Activated naive CD4-positive, alpha-beta T cell treated with anti-CD3 and anti-CD28 coated beads, Interleukin-2, amount 10 ng/mL, durations not matched to agents 7 days and 5 days (primary cell): ENCODE results near the gene KLHL35.

Experiments
- CTCF ChIA-PET: fragments of 350-600 bp; sonication (Branson Sonifier 250); formaldehyde crosslinking; loops from one replicate; lab custom pipeline; 2021; ENCODE audit warnings: antibody characterized with exemption; lab: Charles Lee
- DNase-seq: peaks from one replicate; pipeline ENCODE4 v3.0.0-alpha.2; 2020
- H3K27ac Mint-ChIP-seq: one replicate; pipeline ENCODE4 v1.8.0; 2021; ENCODE audit warnings: mild to moderate bottlenecking, moderate library complexity, mixed read lengths
- H3K27me3 Mint-ChIP-seq: one replicate; pipeline ENCODE4 v1.8.0; 2021; ENCODE audit warnings: mild to moderate bottlenecking, mixed read lengths
- H3K36me3 Mint-ChIP-seq: one replicate; pipeline ENCODE4 v1.8.0; 2021; ENCODE audit warnings: mixed read lengths
- H3K4me1 Mint-ChIP-seq: one replicate; pipeline ENCODE4 v1.8.0; 2021; ENCODE audit warnings: mixed read lengths
- H3K4me3 Mint-ChIP-seq: one replicate; pipeline ENCODE4 v1.8.0; 2021; ENCODE audit warnings: mild to moderate bottlenecking, moderate library complexity, mixed read lengths
- H3K9me3 Mint-ChIP-seq: one replicate; pipeline ENCODE4 v1.8.0; 2021; ENCODE audit warnings: mixed read lengths

The KLHL35 gene

DNA sequence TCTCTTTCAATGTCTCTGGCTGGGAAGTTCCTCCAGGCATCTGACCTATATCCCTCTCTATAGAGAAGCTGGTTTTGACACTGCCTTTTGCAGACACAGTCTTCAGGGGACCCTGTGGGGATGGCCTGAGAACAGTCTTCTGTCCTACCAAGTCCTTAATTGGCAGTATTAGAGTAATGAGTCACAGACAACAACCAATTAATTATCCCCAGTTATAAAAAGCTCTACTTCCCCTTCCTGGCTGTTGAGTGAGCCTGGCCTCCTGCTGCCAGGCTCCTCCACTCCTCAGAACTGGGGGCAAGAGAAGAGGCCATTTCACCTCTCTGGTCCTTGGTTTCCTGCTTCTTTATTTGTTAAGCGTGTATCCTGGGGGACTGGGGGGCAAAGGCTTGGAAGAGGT lies 41.2 kb upstream of the KLHL35 start:
- Mint-ChIP-seq H3K9me3 (no peaks in the 10 kb centered on the region), H3K4me1 (peaks cover 22% of the 10 kb centered on the region), H3K36me3 (peaks cover 2% of the 10 kb centered on the region), H3K27ac (no peak overlapping the region), H3K4me3 (no peak overlapping the region), H3K27me3 (peaks cover 5% of the 10 kb centered on the region)
- CTCF ChIA-PET, result no interaction called here
- no peak for DNase-seq

- H3K36me3 Mint-ChIP-seq, result peaks cover 2% of the 10 kb centered on the region
- CTCF ChIA-PET, result no interaction called here
- H3K27ac Mint-ChIP-seq, result no peak overlapping the region
- peaks cover 8% of the 10 kb centered on the region for H3K27me3 Mint-ChIP-seq
- no peak overlapping the region for H3K4me3 Mint-ChIP-seq
- H3K9me3 Mint-ChIP-seq, result no peaks in the 10 kb centered on the region
- H3K4me1 Mint-ChIP-seq, result peaks cover 22% of the 10 kb centered on the region
- DNase-seq, result no peak
These were observed 40.7 kb upstream of the KLHL35 start for GRCh38 chr11:75473684-75474083.

GRCh38 chr11:75472081-75472732 lies 39.2 kb upstream of the KLHL35 start:
- H3K27ac Mint-ChIP-seq, result no peak overlapping the region
- H3K27me3 Mint-ChIP-seq, result peaks cover 12% of the 10 kb centered on the region
- H3K4me1 Mint-ChIP-seq, result peaks cover 21% of the 10 kb centered on the region
- H3K9me3 Mint-ChIP-seq, result no peaks in the 10 kb centered on the region
- DNase-seq, result no peak
- no peak overlapping the region for H3K4me3 Mint-ChIP-seq
- peaks cover 2% of the 10 kb centered on the region for H3K36me3 Mint-ChIP-seq
- CTCF ChIA-PET, result interaction anchor here (0.8 to 1.1 kb wide), 2 partner anchors 21 to 331 kb away, joined by 3 to 4 read pairs; no protein-coding TSS in a partner anchor

DNA sequence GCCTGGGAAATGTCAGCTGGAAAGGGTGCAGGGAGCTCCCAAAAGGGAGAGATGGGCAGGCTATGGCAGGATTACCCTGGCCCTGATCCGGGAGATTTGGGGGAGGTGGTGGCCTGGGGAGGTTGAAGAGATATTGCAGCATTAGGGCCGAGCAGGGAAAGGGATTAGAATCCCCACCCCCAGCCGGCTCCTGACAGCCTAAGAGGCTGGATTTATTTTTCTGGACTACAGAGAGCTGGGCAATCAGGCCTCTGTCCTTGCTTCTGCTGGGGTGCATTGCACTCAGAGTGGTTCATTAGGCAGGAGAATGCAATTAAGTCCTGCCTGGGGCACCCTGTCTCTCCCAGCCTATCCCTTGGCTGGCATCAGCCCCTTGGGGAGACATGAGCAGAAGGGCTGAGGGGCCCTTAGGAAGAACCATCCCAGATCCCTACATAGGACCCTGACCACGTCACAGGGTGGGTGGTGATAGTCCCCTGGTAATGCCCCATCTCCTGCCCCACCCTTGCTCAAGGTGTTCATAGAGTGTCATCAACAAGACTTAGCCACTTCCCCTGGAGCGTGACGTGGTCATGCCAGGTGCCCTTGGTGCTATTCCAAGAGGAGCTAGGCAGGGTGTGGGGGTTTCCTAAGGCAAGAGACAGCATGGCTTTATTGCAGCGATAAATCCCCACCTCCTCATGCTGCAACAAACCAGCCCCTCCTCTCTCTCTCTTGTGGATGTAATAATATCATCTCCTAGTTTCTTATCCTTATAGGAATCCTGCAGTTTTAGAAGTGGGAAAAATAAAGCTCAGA lies 38.4 kb upstream of the KLHL35 start:
- H3K36me3 Mint-ChIP-seq, result peaks cover 2% of the 10 kb centered on the region
- CTCF ChIA-PET, result interaction anchor here (0.8 to 1.0 kb wide), 2 partner anchors 13 to 332 kb away, joined by 3 read pairs; no protein-coding TSS in a partner anchor
- no peak overlapping the region for H3K27ac Mint-ChIP-seq
- no peak overlapping the region for H3K4me3 Mint-ChIP-seq
- H3K9me3 Mint-ChIP-seq, result no peaks in the 10 kb centered on the region
- peaks cover 12% of the 10 kb centered on the region for H3K27me3 Mint-ChIP-seq
- H3K4me1 Mint-ChIP-seq, result peaks cover 19% of the 10 kb centered on the region
- DNase-seq, result no peak

DNA sequence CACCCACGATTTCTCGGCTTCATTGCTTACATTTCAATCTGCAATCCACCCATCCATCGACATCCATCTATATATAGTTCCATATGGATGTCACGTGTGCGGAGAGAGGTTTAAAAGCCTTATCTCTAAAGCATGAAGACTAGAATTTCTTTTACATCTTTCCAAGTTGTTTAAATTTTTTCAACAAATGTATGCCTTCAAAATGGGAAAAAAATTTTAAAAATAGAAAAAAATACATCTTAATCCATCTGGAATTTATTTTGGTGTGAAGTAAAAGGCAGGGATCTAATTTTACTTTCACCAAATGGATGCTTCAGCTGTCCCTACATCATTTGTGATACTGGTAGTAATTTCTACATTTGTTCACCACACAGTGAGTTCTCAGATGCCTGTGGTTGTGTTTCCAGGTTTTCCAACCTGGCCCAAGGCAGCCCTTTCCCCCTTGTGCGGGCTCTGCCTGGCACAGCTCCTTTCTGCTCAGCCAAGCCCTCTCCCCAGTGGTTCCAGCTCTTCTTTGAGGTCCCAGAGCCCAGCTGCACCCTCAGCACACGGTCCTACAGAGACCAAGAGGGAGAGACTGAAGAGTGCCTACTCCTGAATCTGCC lies 37.6 kb upstream of the KLHL35 start:
- Mint-ChIP-seq H3K4me3 (no peak overlapping the region), H3K27ac (no peak overlapping the region), H3K9me3 (no peaks in the 10 kb centered on the region), H3K27me3 (peaks cover 12% of the 10 kb centered on the region), H3K4me1 (peaks cover 12% of the 10 kb centered on the region), H3K36me3 (peaks cover 2% of the 10 kb centered on the region)
- CTCF ChIA-PET, result interaction anchor here (1.0 kb wide), 1 partner anchor 14 kb away, joined by 3 read pairs; no protein-coding TSS in a partner anchor
- no peak for DNase-seq

DNA sequence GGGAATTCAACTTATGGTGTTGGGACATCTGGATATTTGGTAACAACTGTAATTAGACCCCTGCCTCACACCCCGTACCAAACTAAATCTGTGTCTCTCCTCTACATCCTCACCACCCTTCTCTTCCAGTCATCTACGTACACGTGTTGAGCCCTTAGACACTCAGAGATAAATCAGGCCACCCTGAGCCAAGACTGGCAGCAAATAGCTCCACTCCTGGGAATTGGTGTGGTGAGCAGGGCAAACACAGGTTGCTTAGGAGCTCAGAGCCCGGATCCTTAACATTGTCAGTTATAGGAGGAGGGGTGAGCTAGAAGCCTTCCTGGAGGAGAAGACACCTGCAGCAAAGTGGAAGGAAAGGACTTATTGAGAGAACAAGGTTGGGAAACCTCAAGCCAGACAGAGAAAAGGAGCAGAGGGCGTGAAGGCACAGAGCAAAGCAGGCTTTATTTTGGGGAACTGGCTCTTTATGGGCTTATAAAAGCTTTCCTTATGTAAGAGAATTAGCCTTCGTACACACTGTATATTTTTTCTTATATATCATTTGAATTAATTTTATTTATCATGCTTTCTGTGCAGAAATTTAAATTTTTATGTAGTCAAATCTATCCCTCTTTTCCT lies 36.9 kb upstream of the KLHL35 start:
- no peak for DNase-seq
- Mint-ChIP-seq H3K9me3 (no peaks in the 10 kb centered on the region), H3K4me1 (peaks cover 6% of the 10 kb centered on the region), H3K27ac (no peak overlapping the region), H3K27me3 (peaks cover 12% of the 10 kb centered on the region), H3K4me3 (no peak overlapping the region), H3K36me3 (peaks cover 2% of the 10 kb centered on the region)
- CTCF ChIA-PET, result interaction anchor here (1.1 kb wide), 1 partner anchor 24 kb away, joined by 4 read pairs; no protein-coding TSS in a partner anchor

GRCh38 chr11:75468534-75469340 lies 35.7 kb upstream of the KLHL35 start:
- H3K9me3 Mint-ChIP-seq, result no peaks in the 10 kb centered on the region
- CTCF ChIA-PET, result interaction anchor here (0.9 to 1.9 kb wide), 4 partner anchors 18 to 80 kb away, joined by 3 to 7 read pairs (median 4); no protein-coding TSS in a partner anchor
- H3K4me3 Mint-ChIP-seq, result no peak overlapping the region
- peaks cover 12% of the 10 kb centered on the region for H3K27me3 Mint-ChIP-seq
- DNase-seq, result no peak
- H3K4me1 Mint-ChIP-seq, result no peaks in the 10 kb centered on the region
- H3K36me3 Mint-ChIP-seq, result no peaks in the 10 kb centered on the region
- H3K27ac Mint-ChIP-seq, result peak overlapping the region; percentile 39

DNA sequence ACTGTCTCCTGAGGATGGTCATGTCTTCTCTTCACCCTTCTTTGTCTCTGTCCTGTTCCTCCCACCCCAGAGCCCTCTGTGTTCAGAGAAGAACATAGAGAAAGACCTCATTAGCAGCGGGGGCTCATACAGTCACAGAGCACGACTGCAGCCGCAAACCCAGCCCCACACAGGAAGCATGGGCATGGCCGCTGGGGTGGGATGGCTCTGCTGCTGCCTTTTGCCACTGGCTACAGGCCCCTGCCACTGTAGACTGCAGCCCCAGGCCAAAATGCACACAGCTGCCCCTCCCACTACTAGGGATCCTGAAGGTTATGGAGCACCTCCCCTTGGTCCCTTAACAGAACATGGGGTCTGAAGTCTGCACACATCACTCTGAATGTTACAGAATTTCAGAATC lies 34.9 kb upstream of the KLHL35 start:
- no peaks in the 10 kb centered on the region for H3K36me3 Mint-ChIP-seq
- peaks cover 12% of the 10 kb centered on the region for H3K27me3 Mint-ChIP-seq
- no peaks in the 10 kb centered on the region for H3K9me3 Mint-ChIP-seq
- no peak for DNase-seq
- CTCF ChIA-PET, result interaction anchor here (0.9 to 1.9 kb wide), 2 partner anchors 65 to 79 kb away, joined by 3 to 7 read pairs; no protein-coding TSS in a partner anchor
- H3K27ac Mint-ChIP-seq, result no peak overlapping the region
- no peaks in the 10 kb centered on the region for H3K4me1 Mint-ChIP-seq
- no peak overlapping the region for H3K4me3 Mint-ChIP-seq

GRCh38 chr11:75467311-75467710 lies 34.3 kb upstream of the KLHL35 start:
- H3K36me3 Mint-ChIP-seq, result no peaks in the 10 kb centered on the region
- H3K4me3 Mint-ChIP-seq, result no peak overlapping the region
- peaks cover 12% of the 10 kb centered on the region for H3K27me3 Mint-ChIP-seq
- no peaks in the 10 kb centered on the region for H3K9me3 Mint-ChIP-seq
- CTCF ChIA-PET, result interaction anchor here (1.3 to 1.5 kb wide), 2 partner anchors 15 to 16 kb away, joined by 3 read pairs; no protein-coding TSS in a partner anchor
- H3K27ac Mint-ChIP-seq, result no peak overlapping the region
- no peaks in the 10 kb centered on the region for H3K4me1 Mint-ChIP-seq
- DNase-seq, result no peak

- CTCF ChIA-PET, result interaction anchor here (1.3 to 1.5 kb wide), 2 partner anchors 14 to 15 kb away, joined by 3 read pairs; no protein-coding TSS in a partner anchor
- Mint-ChIP-seq H3K27ac (no peak overlapping the region), H3K27me3 (peaks cover 9% of the 10 kb centered on the region), H3K4me1 (no peaks in the 10 kb centered on the region), H3K4me3 (no peak overlapping the region), H3K36me3 (no peaks in the 10 kb centered on the region), H3K9me3 (no peaks in the 10 kb centered on the region)
- DNase-seq, result no peak
These were observed 32.9 kb upstream of the KLHL35 start for GRCh38 chr11:75465701-75466531.

- Mint-ChIP-seq H3K9me3 (no peaks in the 10 kb centered on the region), H3K27me3 (peaks cover 4% of the 10 kb centered on the region), H3K27ac (no peak overlapping the region), H3K4me1 (no peaks in the 10 kb centered on the region), H3K4me3 (no peak overlapping the region), H3K36me3 (no peaks in the 10 kb centered on the region)
- DNase-seq, result no peak
- CTCF ChIA-PET, result no interaction called here
These were observed 30.2 kb upstream of the KLHL35 start for GRCh38 chr11:75463106-75463774.

DNA sequence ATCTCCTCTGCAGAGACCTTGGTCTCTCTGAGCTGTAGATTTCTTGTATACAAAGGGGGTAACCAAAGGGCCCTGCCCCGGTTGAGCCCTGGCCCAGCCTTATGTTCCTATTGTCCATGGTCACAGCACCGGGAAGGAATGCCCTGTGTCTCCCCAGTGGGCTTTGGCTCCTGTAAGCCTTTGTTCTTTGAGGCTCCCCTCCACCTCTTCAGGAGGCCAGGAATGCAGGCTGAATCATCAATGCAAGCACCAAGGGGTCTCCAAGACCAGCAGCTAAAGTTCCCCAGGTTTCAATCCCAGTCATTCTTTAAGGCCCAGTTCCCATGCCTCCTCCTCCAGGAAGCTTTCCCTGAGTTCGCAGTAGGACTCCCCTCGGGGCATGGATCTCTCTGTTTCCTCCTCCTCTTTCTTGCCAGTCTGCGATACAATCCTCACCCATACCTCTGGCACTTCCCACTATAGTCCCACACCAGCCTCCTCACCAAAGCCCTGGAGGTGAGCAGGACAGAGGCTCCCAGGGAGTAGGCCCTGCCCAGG lies 29.2 kb upstream of the KLHL35 start:
- no peak for DNase-seq
- CTCF ChIA-PET, result interaction anchor here (1.4 to 2.9 kb wide), 2 partner anchors 18 to 70 kb away, joined by 5 to 10 read pairs; no protein-coding TSS in a partner anchor
- Mint-ChIP-seq H3K4me1 (no peaks in the 10 kb centered on the region), H3K27ac (no peak overlapping the region), H3K4me3 (no peak overlapping the region), H3K27me3 (no peaks in the 10 kb centered on the region), H3K9me3 (no peaks in the 10 kb centered on the region), H3K36me3 (no peaks in the 10 kb centered on the region)
